NCI-H2227 treated with DMSO at 0.1 percent for 48 hours (cell line): ENCODE results near the gene GOLT1A.

Experiments used
- DNase-seq: peaks from one replicate; lab custom pipeline; 2025; lab: John Stamatoyannopoulos, UW

GOLT1A gene

DNA sequence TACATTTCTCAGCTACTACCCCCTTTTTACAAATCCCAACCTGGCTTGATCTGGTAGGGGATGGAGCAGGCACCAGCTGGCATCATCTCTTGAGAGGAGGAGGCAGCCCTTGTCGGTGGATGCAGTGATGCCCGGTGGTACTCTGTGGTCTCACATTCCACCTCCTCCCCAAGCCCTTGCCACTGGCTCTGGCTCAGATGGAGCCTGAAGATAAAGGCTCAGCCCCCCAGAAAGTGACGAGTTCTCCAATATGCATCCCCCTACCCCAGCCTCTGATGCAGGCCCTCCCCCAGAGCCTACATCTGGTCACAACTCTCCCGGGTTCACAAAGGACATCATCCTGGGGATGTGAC is 3.8 kb upstream of the GOLT1A start:
- no peak for DNase-seq

DNA sequence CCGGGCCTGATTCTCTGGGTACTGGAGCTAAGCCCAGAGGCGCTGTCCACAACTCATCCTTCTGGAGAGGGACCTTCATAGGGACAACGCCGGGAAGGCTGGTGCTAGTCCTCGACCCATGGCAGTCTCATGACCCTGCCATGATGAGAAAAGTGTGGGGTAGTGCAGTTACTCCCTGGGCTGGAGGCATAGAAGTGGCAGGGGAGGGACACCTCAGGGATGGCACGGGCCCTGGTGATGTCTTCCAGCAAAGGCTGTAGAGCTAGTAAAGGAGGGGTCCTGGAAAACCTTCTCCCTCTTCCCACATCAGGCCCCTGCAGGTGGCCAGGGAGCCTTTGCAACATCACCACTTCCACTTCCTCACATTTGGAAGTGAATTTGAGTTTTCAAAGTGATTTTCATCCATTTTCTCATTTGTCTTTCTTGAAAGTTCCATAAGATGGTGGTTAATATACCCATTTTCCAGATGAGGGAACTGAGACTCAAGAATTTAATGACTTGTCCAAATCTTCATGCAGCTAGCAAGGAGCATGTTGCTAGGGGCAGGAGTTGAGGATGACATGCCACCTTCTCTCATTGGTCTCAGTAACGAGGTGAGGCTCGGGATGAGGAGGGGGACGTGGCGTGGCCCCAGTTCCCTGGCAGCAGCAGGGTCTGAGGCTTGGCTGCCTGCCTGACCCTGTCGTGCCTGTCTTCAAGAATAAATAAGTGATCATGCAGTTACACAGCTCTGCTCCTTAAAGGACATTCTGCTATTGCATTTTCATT is 3.3 kb upstream of the GOLT1A start:
- no peak for DNase-seq

DNA sequence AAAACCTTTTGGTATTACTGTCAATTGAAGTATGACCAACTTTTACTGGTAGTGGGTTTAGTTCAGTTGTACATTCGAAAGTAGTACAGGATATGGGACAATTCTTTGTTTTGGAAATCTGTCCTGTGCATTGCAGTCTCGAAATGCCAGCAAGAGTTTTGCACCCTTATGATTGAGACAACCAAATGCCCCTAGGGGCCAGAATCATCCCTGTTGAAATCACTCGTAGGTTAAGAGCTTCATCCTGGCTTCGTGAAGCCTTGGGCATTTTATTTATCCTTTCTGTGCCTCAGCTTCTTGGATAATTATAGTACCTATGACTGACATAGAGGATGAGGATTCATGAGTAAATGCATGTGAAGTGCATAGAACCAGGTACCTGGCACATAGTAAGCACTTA is 2.4 kb upstream of the GOLT1A start:
- DNase-seq = no peak

DNA sequence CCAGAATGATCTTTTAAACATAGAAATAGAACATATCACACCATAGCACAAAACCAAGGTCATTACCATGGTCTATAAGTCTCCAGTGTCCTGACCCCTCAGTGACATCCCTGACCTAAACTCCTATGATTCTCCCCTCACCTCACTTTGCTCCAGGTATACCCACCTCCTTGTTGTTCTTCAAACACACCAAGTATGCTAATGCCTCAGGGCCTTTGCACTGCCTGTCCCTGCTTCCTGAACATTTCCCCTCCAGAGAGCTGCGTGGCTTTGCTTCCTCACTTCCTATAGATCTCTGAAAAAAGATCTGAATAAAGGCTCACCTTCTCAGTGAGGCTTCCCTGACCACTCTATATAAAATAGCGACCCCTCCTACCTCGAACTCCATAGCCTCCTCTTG is 1.1 kb downstream of the GOLT1A start:
- no peak for DNase-seq

DNA sequence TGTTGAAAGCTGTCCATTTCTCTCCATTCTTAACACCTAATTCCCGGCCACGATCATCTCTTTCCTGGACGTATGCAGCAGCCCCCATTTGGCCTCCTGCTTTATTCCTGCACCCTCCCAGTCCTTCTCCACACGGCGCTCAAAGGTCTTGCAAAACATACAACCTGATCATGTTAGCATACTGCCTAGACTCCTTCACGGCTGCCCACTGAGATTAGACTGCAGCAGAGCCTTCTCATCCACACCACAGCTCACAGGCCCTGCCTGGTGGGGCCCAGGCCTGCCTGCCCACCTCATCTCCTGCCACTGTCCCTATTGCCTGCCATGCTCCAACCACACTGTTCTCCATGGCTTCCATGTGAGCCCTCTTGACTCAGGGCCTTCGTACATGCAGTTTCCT is 2.7 kb downstream of the GOLT1A start:
- DNase-seq = no peak

DNA sequence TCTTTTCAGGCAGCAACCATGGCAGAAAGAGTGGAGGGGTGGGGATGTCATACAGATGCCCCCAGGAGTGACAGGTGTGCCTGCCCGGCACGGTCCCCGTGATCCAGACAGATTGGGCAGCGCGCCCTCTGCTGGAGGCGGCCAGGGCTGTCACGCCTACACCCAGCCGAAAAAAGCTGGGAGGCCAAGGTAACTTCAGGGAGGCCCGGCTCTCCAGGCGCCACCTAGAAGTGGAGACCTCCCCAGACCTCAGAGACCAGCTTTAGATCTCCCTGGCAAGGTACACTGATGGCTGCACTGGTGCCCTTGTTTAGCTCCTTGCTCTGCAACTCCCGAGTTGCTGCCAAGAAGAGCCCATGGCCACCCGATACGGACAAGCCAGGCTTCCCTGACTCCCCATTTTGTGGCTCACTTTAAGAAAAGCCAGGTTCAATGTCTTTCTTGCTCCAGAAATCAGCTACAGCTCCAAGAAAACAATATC is 6.6 kb downstream of the GOLT1A start:
- DNase-seq = peak; percentile 18

DNA sequence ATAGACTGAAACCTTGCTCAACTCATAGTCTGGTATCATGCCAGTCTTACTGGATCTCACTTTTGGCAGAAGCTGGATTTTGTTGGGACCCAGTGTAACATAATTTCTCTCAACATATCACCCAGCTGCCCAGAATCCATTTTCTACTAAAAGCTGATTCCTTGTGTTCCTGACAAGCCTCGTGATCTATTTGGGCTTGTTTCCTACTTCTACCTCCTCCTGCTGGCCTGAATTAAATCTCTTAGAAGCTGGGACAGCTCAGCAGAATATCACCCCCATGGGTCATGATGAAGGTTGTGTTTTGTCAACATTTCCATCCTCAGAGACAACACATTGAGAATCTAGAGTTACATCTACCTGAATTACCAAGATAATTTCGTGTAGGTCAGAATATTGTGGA is 7.7 kb downstream of the GOLT1A start:
- DNase-seq = no peak

DNA sequence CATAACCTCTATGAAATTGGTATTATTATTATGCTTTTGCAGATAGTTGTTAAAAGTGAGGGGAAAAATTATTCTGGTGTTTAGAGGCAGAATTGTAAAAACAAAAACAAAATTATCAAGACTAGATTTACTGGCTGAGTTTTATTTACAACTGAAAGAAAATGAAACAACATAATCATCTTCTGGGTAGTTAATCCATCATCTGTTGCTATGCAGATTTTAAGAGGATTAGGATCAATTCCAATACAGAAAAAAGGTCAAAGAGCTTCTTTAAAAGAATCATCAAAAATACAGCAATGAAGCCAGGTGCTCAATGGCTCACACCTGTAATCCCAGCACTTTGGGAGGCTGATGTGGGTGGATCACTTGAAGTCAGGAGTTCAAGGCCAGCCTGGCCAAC is 8.3 kb downstream of the GOLT1A start:
- no peak for DNase-seq

DNA sequence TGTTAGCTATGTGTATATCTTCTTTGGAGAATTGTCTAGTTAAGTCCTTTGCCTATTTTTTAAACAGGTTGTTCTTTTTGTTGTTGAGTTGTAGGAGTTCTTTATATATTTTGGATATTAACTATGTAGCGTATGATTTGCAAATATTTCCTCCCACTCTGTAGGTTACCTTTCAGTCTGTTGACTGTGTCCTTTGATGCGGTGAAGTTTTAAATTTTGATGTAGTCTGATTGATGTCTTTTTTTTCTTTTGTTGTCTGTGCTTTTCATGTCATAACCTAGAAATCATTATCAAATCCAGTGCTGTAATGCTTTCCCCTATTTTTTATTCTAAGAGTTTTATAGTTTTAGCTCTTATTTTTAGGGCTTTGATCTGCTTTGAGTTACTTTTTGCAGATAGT is 8.8 kb downstream of the GOLT1A start:
- no peak for DNase-seq

DNA sequence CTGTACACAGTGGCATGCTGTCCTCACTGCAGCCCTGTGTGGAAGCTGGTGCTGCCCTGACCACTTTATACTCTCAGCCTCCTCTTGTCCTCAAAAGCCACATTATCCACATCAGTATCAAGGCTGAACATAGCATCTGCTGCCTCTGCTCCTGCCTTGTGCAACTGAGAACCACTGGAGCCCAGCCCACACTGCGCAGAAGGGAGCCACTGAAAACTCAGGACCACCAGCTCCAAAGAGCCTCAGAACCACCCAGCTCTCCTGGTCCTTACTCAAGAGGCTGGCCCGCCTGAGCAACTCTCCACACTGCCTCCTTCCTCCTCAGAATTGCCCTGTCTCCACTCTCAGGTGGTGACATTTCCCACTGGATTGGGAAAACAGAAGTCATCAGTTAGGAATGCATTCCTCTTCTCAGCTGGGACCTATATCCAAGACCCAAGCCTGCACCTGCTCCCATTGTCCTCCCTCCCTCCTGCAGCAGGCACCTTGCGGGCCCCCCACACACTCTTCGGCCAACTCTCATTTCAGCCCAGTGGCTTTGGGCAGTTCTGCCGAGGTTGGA is 10.5 kb downstream of the GOLT1A start:
- DNase-seq = no peak

DNA sequence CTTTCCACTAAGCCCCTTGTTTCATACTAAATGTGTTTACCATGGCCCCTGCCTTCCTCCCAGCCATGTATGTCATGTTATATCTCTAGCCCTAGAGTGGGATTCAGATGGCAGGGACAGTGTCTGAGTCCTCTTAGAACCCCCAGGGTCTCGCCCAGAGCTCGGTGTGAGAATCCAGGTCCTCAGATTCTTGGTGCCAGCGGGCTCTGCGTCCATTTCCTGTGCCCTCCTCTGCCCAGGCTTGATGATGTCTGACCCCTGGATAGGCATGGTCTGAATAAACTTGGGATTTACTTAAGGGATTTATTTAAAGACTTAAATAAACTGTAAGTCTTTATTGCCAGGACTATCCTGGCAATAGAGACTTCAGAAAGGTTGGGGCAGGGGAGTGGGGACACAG is 11.3 kb downstream of the GOLT1A start:
- DNase-seq = no peak

DNA sequence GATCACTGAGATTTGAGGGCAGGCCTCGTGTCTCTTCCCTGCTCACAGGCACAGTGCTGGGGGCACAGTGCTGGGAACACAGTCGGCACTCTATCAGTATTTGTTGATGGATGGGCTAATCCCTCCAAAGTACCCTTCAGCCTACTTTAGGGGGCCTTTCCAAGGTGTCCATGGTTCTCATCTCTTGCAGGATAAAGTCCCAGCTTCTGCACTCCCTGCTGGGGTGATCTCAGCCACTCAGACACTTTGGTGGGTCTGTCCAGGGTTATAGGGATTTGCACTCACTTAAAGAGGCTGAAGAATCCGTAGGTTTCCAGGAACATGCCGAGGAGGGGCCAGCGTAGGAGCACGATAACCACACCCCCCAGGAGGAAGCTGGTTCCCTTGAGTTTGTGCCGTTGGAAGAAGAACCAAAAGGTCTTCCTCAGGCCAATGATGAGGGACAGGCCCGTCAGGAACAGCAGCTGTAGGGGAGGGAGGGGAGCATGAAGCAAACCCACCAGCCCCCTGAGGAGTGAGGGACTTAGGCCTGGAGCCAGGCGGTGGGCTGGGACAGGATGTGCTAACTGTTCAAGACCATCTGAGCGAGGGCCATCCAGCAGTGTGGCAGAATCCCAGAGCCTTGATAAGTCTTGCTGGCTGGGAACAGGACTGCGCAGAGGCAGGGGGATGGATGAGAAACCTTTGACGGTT is 12.3 kb downstream of the GOLT1A start:
- no peak for DNase-seq

DNA sequence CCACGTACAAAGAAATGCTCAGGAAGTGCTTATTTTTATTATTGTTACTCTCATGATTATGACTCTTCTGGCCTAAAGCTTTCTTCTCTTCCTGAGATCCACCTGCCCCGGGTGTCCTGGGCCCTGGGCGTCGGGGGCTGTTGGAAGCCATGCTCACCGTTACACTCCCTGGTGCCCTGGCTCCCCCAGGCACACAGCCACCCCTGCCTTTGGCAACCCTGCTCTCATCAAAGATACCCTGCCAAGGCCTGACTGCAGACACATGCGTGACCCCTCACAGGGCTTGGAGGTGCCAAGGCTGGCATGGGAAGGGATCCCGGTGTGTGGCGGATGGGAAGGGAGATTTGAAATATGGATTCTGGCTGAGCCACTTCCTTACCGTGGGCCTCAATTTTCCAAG is 14.2 kb downstream of the GOLT1A start:
- DNase-seq = no peak

DNA sequence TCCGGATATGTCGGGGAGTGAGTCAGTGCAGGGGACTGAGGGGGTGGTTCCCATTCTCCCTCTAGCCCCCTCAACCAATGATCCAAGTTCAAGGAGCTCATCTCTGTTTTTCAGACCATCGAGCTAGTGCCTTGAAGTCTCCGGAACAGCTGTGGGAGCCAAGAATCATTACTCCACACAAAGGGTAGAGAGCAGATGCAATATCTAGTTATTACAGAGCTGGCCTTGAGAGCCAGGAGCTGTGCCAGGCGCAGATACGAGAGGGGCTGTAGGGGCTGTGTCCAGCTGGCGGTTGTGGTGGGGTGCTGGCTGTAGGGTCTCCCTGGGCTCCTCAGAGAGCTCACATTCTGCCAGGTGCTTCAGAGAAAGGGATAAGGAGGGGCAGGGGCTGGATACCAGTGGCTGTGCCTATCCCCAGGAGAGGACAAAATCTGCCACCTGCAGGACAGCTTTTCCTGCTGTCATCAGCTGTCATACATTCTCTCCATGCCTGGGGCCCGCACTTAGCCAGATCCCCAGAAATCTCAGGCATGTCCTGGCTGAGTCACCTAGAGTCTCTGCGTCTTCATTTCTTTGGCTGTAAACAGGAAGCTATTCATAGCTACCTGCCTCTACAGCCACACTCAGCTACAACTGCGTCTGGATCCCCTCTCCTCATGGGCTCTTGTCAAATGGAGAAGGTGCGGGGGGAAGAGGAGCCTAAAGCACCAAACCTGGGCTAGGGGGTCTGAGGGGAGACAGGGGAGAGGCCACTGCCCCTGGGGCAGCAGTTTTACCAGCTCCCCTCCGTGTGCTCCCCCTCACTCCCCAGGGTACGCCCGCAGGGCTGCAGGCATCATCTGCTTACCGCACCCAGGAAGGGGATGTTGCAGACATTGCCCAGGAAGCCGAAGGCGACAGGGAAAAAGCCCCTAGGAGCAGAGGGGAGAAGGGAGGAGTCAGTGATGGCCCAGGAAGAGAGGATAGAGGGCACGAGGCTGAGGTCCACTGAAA is 15.1 kb downstream of the GOLT1A start:
- no peak for DNase-seq

DNA sequence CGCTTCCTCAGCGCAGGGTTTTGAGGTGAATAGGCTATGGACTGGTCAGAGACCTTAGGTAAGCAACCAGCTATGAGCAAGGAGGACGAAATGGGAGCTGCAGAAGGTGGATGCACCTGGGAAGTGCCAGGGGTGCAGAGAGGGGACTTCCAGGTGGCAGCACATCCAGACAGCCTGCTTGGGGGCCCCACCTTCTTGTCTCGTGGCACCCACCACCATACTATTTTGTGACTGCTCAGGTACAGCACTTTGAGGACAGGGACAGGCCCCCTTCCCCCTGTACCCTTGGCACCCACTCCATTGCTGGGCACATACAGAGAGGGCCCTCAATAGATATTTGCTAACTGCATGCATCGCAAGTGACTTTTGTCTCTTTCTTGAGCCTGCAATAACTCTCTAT is 16.7 kb downstream of the GOLT1A start:
- no peak for DNase-seq

DNA sequence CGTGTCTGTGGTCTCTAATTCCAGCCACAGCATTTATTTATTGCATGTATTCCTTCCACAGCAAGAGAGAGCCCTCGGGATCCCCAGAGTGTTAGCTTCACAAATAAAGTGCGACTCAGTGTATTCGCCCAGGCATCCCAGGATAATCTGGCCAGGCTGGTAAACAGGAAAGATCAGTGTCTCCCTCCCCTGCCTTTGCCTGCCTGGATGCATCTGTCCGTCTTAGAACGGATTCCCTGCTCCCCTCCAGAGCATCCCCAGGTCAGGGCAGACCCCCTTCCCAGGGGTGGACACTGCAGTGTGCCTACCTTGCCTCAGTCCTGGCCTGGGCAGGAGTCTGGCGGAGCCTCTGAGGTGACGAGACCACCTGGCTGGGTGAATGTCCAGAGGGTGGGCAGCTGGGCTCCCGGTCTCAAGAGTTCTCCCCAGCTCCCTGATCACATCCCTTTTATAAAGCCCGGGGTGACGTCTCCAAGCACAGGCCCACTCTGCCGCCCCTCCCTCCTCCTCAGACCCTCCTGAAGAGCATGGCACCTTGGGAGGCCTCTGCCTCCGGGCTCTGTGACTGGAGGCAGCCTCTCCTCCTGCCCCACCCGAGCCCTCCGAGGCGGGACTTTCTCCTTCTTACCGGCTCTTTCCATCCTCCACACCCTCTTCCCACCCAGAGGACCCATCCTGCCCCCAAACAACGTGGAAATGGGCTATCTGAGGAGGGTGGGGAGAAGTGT is 17.6 kb downstream of the GOLT1A start, which contains the start of gene KISS1:
TSS of gene KISS1 (minus strand) at position 424 of the 728 bp plus-strand sequence. CDS start 3,615 bp downstream, outside the sequence.
- no peak for DNase-seq

DNA sequence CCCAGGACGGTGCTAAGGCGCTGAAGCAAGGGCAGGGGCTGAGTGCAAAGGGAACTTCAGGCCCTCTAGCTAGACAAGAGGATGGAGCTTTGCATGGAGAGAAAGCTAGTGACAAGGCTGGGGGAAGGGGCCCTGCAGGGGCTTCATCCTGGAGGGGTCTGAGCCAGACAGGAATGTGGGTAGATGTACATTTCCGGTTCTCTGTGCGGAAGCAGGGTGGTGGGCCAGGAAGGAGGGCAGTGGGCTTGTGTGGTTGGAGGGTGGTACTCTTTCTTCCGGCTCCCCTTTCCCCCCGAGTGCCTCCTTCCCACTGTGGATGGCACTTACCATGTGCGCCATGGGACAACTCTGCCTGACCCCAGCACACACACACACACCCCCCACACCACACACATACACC is 19.0 kb downstream of the GOLT1A start:
- DNase-seq = no peak

DNA sequence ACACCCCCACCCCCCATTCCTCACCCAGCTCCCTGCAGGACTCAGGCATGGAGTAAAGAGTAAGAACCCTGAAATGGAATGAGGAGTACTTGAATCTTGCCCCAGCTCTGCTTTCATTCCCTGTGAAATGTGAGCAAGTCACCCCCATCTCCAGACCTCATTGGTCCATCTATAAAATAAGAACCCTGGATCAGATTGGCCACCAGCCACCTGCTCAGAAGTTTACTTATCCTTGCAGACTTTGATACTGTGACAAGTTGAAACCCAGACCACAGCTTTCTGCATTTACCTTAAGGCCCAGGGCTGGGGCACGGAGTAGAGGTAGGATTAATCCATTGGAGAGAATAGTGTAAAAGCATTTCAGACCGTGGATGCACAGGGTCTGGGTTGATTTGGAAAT is 19.7 kb downstream of the GOLT1A start:
- DNase-seq = no peak

DNA sequence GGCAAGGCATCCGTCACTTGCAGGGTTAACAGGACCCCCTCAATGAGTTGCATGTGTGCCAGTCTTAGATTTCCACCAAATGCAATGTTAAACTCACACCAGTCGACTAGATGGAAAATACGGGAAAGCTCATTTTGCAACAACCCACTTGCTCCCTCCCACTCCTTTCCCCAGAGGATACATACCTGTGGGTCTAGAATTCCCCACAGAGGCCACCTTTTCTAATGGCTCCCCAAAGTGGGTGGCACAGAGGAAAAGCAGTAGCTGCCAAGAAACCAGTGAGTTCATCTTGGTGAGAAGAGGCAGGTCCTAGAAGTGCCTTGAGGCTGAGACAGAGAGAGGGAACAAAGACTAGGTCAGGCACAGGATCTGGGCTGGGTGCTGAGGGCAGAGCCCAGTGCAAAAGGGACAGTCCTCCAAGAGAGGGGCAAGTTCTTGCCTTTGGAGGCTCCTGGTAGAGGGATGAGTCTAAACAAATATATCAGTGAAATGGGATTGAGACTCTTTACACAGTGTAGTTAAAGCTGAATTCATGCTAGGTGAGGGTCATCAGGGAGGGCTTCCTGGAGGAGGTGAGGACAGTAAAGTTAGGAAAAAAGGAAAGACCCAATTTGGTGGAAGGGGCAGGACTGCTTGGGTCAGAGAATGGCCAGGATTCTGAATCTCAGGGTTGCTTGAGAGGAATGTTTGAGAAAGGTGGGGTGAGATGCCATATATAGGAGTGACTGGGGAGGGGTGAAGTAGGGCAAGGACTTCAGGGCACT is 21.0 kb downstream of the GOLT1A start:
- no peak for DNase-seq

DNA sequence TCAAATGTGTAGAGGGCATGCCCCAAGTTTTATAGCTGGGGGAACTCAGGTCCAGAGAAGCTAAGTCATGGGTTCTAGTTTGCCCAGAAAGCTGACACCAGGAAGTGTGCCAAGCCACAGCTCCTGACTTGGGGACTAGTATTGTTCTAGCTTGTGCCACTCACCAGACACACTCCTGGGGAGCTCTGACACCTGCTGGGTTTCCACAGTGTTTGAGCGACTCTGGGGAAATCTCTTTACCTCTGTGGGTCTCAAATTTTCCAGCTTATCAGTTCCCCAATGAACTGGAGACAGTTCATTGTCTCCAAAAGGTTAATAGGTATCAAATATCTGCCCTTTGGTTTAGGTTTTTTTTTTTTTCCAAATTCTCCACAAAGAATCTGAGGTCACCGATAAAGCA is 21.7 kb downstream of the GOLT1A start:
- DNase-seq = no peak

DNA sequence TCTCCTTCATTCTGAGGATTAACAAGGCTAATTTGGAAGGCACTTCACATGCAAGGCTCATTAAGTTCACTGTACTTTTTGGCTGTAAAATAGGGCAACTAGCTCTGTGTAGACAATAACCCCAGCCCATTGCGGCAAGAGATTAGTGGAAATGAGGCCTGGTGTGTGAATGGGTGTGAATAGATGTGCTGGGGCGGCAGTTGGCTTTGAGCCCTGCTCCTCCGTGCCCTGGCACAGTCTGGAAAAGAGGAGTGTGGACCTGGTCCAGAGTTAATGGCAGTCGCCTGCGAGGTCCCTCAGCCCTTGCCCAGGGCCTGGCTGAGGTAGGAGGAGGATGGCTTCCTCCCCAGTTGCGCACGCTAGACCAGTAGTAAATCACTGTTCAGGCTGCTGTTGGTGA is 22.3 kb downstream of the GOLT1A start:
- no peak for DNase-seq
